ENCODE measurements around the gene TSPAN4. TPM values are rescaled to one million over a fixed set of nuclear protein-coding genes. Genes with fewer than 3 reads are reported as not detected.
A peak's percentile ranks its signal among the peaks of the same experiment; 100 is the strongest.

TSPAN4 gene
- total RNA-seq, 1 donor from 2014 or later, result 43.8 TPM

- DNase-seq (ENCODE audit: missing footprints) (peak; percentile 95), ATAC-seq (peak; percentile 61)
- intact Hi-C loops (cut with DNase I), result no loop called here
These were observed 22.6 kb upstream of the TSPAN4 start for GRCh38 chr11:819943-820649.

GRCh38 chr11:820655-821511 lies 21.8 kb upstream of the TSPAN4 start:
- ATAC-seq, result peak; percentile 62
- DNase-seq (ENCODE audit: missing footprints), result peak; percentile 90
- intact Hi-C loops (cut with DNase I), result no loop called here

GRCh38 chr11:821512-822371 lies 20.9 kb upstream of the TSPAN4 start:
- intact Hi-C loops (cut with DNase I), result no loop called here
- peak; percentile 86 for DNase-seq (ENCODE audit: missing footprints)
- ATAC-seq, result no peak

- intact Hi-C loops (cut with DNase I), result no loop called here
- DNase-seq (ENCODE audit: missing footprints), result peak; percentile 63
These were observed 19.0 kb upstream of the TSPAN4 start for GRCh38 chr11:823441-824291.

GRCh38 chr11:824292-824880 lies 18.3 kb upstream of the TSPAN4 start:
- intact Hi-C loops (cut with DNase I), result no loop called here
- DNase-seq (ENCODE audit: missing footprints), result peak; percentile 54
- ATAC-seq, result no peak

More at GRCh38 chr11:823441-824291, 19.0 kb upstream of the TSPAN4 start:
- no peak for ATAC-seq

GRCh38 chr11:824942-825341 lies 17.7 kb upstream of the TSPAN4 start:
- DNase-seq (ENCODE audit: missing footprints), result no peak
- no peak for ATAC-seq
- intact Hi-C loops (cut with DNase I), result no loop called here

GRCh38 chr11:825366-826226 lies 17.1 kb upstream of the TSPAN4 start:
- intact Hi-C loops (cut with DNase I), result no loop called here
- DNase-seq (ENCODE audit: missing footprints), result no peak
- no peak for ATAC-seq

- no peak for ATAC-seq
These were observed 16.4 kb upstream of the TSPAN4 start for GRCh38 chr11:826227-826621.

GRCh38 chr11:826836-827145 lies 15.9 kb upstream of the TSPAN4 start:
- DNase-seq (ENCODE audit: missing footprints), result no peak
- intact Hi-C loops (cut with DNase I), result no loop called here
- ATAC-seq, result no peak

More at GRCh38 chr11:826227-826621, 16.4 kb upstream of the TSPAN4 start:
- DNase-seq (ENCODE audit: missing footprints), result no peak
- intact Hi-C loops (cut with DNase I), result no loop called here

- DNase-seq (ENCODE audit: missing footprints) (peak; percentile 69), ATAC-seq (no peak)
- intact Hi-C loops (cut with DNase I), result no loop called here
These were observed 15.3 kb upstream of the TSPAN4 start for GRCh38 chr11:827146-827896.

GRCh38 chr11:827897-828192 lies 14.8 kb upstream of the TSPAN4 start, which contains the start of gene CRACR2B:
Gene CRACR2B (plus strand): TSS chr11:827919. CDS start chr11:828608, 689 bp downstream.
- ATAC-seq (no peak), DNase-seq (ENCODE audit: missing footprints) (no peak)
- intact Hi-C loops (cut with DNase I), result no loop called here

GRCh38 chr11:828506-829175 lies 14.0 kb upstream of the TSPAN4 start:
- ATAC-seq, result no peak
- DNase-seq (ENCODE audit: missing footprints), result no peak
- intact Hi-C loops (cut with DNase I), result no loop called here

GRCh38 chr11:829176-829846 lies 13.3 kb upstream of the TSPAN4 start:
- intact Hi-C loops (cut with DNase I), result no loop called here
- DNase-seq (ENCODE audit: missing footprints) (peak; percentile 77), ATAC-seq (no peak)

GRCh38 chr11:829847-830294 lies 12.8 kb upstream of the TSPAN4 start:
- intact Hi-C loops (cut with DNase I), result no loop called here
- ATAC-seq, result no peak

GRCh38 chr11:830295-831117 lies 12.1 kb upstream of the TSPAN4 start:
- ATAC-seq (peak; percentile 59), DNase-seq (ENCODE audit: missing footprints) (peak; percentile 87)
- intact Hi-C loops (cut with DNase I), result no loop called here

More at GRCh38 chr11:829847-830294, 12.8 kb upstream of the TSPAN4 start:
- DNase-seq (ENCODE audit: missing footprints), result peak; percentile 69

All from Right ventricle myocardium inferior (tissue), 1 donor.